ENCODE results near the gene ATP8A2.

ATP8A2 gene

GRCh38 chr13:25633093-25633492 lies 261.3 kb downstream of the ATP8A2 start:
- peak; percentile 13 for DNase-seq

DNA sequence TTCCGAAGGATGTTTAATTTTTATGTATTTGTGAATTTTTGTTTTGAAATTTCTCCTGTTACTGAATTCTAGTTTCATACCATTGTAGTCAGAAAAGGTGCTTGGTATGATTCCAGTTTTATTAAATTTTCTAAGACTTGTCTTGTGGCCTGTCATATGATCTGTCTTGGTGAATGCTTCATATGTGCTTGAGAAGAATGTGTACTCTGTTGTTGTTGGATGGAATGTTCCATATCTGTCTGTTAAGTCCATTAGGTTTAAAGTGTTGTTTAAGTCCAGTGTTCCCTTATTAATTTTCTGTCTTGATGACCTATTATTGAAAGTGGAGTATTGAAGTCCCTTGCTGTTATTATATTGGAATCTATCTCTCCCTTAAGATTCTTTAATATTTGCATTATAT lies 273.9 kb downstream of the ATP8A2 start:
- DNase-seq: no peak

- no peak for DNase-seq
Observed at GRCh38 chr13:25649001-25649633, 277.3 kb downstream of the ATP8A2 start.

DNA sequence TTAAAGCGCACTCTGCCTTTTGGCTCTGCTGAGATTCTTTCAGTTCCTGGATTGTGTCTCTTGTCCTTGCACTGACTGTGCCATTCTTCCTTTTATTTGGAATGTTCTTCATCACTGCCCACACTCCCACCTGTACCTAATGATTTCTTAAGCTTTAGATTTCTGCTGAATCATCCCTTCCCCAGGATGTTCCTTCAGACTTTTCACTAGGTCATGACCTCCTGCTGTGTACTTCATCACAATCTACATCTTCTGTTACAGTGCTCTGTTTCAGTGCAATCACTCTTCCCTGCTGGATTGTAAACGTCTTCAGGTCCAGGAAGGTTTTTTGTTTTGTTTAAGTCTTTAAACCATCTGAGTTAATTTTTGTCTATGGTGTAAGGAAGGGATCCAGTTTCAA lies 281.0 kb downstream of the ATP8A2 start:
- no peak for DNase-seq

DNA sequence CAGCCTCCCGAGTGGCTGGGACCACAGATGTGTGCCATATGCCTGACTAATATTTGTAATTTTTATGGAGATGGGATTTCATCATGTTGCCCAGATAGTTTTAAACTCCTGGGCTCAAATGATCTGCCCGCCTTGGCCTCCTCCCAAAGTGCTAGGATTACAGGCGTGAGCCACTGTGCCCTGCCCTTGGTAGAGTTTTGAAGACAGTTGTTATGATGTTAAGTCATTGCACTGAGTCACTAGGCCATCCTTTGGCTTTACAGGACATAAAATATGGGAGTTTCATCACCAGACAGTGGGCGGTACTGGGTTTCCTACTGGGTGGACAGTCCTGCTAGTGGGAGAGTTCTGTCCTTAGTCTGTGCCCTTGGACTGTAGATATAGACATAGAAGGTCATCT lies 282.5 kb downstream of the ATP8A2 start:
- DNase-seq: no peak

DNA sequence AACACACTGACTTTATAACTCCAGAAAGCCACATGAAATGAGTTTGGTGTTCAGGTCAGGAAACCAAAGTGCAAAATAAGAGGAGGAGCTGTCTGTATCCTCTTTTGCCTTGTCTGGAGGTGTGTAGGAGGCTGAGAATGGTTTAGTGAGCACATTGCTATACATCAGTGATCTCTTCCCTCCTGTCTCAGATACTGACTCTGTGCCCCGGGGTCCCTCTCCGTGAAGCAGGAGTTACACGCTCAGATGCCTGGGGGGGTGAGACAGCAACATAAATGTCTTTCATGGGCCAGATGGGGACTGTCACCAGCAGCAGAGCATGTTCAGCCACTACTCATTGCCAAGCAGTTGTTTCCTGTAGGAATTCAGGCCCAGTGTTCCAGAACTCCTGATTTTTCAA lies 285.4 kb downstream of the ATP8A2 start:
- no peak for DNase-seq

DNA sequence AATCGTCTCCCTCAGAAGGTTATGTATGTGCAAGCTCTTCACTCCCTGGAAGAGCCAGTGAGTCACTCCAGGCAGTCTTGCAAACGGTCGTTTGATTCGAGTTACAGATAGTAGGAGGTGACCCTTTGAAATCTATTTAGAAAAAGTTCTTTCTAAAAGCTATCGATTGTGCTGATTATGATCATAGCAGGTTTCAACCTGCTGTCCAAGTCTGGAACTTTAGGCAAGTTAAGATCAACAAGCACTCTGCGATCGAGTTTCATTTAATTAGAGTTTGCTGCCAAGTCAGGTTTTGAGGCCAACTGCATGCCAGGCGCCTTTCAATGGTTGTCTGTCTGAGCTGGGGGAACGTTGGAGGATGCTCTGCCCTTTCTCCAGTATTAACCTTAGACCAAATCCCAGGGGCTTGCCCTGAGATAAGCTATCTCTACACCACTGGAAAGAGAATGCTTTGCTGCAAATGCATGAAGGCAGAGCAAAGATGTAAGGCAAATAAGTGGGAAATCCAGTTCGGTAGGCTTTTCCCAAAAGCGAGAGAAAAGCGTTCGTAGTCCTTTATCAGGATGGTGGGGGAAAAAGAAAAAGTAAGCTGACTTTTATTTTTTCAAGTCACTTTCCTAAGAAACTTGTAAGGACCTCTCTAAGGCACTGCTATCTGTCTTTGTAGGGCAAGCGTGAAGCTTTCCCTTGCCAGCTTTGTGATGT lies 287.5 kb downstream of the ATP8A2 start:
- DNase-seq: no peak

DNA sequence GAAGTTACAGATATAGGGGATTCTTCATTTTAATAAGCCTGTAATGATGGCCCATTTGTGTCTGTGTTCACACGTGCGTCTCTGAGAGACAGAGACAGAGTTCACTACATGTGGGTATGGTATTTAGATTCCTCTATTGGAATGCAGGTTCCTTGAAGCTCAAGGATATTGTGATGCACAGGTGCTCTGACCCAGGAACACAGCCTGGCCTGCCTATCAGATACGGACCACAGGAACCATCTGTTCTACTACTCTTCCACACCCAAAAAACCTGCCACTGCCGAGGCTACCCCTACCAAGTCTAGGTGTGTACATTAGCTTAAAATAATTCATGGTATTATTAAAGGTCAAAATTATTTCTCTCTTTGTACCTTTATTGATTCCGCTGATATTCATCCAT lies 289.2 kb downstream of the ATP8A2 start:
- DNase-seq: no peak

DNA sequence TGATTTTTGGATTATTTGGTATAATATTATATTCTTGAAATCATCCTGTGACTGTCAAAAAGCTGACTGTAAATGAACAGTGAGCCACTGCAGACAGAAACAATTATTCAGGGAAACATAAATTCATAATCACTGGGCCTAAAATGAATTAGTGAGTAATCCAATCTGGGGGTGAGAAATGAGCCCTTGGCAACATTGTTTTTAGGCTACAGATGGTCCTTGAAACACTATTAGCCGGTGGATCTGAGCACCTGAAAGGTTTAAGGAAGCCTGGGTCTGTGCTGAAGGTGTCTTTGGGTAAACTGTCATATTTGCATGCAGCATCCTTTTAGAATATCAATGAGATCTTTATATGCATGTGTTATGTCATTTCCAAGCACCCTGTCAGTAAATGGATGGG lies 290.7 kb downstream of the ATP8A2 start:
- no peak for DNase-seq

DNA sequence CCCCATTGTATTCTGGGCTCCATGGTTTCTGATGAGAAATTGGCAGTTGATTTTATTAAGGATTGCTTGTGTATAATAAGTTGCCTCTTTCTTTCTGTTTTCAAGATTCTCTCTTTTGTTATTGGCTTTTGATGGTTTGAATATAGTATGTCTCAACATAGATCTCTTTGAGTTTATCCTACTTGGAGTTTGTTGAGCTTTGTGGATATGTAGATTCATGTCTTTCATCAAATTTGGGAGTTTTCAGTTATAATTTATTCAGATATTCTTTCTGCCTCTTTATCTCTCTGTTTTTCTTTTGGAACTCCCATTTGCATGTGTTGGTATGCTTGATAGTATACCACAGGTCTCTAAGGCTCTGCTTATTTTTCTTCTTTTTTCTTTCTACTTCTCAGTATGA lies 296.6 kb downstream of the ATP8A2 start:
- no peak for DNase-seq

DNA sequence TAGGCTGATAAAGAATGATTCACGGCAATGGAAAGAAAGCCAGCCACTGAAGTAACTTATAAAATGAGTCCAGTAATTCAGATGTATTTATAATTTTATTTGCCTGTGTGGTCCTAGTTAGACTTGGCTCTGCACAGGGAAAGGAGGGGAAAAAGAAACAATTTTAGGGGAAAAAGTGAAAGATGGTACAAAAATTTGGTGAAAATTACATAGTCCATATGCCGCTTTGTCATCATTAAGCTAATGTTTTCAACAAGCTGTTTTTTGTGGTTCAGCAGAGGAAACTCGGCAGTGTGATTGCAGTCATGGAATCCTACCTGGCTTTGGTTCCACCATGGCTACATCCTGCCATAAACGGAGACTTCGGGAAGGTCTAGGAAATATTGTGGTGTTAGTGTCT lies 301.9 kb downstream of the ATP8A2 start:
- DNase-seq: no peak

- no peak for DNase-seq
Observed at GRCh38 chr13:25674371-25674770, 302.6 kb downstream of the ATP8A2 start.

DNA sequence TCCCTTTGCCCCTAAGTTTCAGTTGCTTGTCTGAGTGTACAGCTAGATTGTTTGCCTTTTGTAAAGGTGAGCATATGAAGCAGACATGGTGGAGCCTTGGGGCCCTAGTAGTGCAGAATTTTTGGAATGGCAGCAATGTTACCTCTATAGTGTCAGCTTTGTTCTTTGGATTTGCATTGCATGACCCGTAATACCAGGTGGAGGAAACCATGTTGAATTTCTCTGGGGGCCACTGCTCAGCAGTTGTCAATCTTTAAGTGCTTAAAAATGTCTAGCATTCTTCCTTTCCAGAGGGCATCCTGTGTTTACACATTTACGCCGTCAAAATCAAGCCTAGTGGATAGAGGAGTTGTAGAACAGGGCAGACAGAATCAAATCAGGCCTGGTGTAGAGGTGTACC lies 303.3 kb downstream of the ATP8A2 start:
- no peak for DNase-seq

- DNase-seq: no peak
Observed at GRCh38 chr13:25677956-25678355, 306.2 kb downstream of the ATP8A2 start.

DNA sequence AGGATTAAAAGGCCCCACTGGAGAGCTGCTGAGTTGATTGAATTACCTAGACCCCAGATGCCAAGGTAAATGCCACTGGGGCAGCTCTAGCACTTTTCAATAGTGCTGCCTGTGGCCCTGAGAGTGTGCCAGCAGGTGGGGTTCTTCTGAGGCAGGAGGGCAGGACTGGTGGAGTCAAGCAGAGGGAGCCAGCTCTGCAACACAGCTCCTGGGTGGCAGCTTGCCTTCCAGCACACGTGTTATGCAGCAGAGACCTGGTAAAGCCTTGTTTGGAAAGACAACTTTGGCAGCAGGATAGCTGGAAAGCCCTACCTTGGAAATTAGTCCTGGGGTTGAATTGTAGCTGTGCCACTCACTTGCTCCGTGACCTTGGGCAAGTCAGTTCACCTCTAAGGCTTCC lies 306.6 kb downstream of the ATP8A2 start:
- DNase-seq: no peak

GRCh38 chr13:25679159-25679558 lies 307.4 kb downstream of the ATP8A2 start:
- DNase-seq: no peak

DNA sequence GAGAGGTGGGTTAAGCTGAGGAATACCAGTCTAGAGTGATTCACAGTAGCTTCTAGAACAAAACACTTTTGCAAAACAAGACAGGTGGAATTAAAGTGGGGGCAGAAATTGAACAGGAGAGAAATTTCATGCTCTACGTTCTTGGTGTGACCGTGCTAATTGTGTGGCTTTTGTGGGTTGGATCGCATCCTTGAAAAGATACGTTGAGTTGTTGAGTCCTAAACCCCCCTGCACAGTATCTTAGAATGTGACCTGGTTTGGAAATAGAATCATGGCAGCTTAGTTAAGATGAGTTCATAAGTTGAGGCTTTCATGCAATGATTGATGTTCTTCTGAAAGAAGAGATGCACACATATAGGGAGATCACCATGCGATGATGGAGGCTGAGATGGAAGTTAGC lies 308.2 kb downstream of the ATP8A2 start:
- DNase-seq: no peak

DNA sequence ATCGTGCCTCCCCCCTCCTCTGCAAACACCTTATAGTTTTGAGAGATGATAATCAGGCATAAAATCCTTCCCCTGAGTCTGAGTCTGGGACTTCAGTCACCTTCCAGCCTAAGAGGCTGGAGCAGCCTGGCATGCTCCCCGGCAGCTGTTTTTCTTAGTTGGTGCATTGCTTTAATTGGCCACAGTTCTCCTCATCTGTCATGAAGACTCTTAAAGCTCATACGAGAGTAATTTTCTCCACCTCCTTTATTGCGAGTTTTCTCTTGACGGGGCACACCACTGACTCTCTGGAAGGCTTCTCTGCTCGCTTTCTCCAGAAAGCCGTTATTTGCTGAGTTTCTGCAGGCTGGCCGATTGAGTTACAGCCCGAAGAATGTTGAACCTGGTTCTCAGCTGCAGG lies 310.5 kb downstream of the ATP8A2 start:
- no peak for DNase-seq

DNA sequence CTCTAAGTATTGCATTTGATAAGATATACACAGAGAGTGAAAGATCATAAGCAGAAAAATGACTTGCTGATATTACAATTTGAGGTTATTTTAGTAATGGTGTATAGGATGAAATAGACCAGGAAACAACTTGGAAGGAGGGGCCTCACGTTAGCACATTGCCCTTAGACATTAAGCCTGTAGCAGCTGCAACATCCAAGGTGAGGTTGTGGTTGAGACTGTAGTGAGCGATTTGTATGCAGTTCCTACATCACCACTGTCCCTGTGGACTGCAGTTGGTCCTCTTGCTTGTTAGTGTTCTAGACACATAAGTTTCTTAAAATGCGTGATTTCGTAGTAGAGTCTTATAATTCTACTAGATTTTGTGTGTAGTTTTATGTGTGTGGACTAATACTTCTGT lies 311.3 kb downstream of the ATP8A2 start:
- DNase-seq: no peak

- DNase-seq: no peak
Observed at GRCh38 chr13:25683662-25684370, 312.0 kb downstream of the ATP8A2 start.

DNA sequence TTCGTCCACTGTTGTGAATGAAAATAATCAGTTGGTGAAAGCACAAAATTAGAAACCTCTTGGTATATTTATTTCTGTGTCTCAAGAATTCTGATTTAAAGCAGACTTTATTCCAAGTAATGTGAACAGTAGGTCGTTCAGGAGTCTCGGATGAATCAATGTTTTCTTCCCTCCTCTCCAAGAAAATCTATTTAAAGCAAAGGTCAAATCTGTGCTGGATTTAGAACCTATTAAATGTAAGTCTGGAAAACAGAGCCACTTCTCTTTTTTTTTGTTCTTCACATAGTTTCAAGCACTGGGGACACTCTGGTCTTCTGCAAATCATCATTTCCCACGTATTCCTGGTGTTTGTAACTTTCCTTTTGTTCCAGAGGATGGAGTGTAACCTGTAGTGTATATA lies 312.7 kb downstream of the ATP8A2 start:
- no peak for DNase-seq

GRCh38 chr13:25686831-25687470 lies 315.2 kb downstream of the ATP8A2 start:
- no peak for DNase-seq

- no peak for DNase-seq
Observed at GRCh38 chr13:25687471-25688225, 315.9 kb downstream of the ATP8A2 start.
